ENCODE measurements around the gene ARX. TPM values are rescaled to one million over a fixed set of nuclear protein-coding genes. Genes with fewer than 3 reads are reported as not detected.

The ARX gene
- total RNA-seq, 2 donors from 2014 or later = 0.09 TPM; not detected in 1

- Mint-ChIP-seq H3K27ac (no peak overlapping the region), H3K27me3 (ENCODE audit: insufficient read depth) (peaks cover 5% of the 10 kb centered on the region), H3K4me3 (no peak overlapping the region), H3K9me3 (no peaks in the 10 kb centered on the region), H3K4me1 (peaks cover 12% of the 10 kb centered on the region), H3K36me3 (ENCODE audit: low read depth) (peaks cover 17% of the 10 kb centered on the region)
- no peak overlapping the region for H3K27ac ChIP-seq (ENCODE audit: low read depth, low read length)
- H3K36me3 ChIP-seq (ENCODE audit: control insufficient read depth, insufficient read depth, low read length) = no peaks in the 10 kb centered on the region
- H3K9ac ChIP-seq (ENCODE audit: extremely low read depth, low read length, poor library complexity, severe bottlenecking) = no peak overlapping the region
- H3K9me3 ChIP-seq (ENCODE audit: control insufficient read depth, low read length) = no peaks in the 10 kb centered on the region
- H3K4me1 ChIP-seq (ENCODE audit: control insufficient read depth, insufficient read depth, low read length) = no peaks in the 10 kb centered on the region
- no peaks in the 10 kb centered on the region for H3K27me3 ChIP-seq (ENCODE audit: control insufficient read depth, insufficient read depth, low read length, poor library complexity, severe bottlenecking)
- 91 to 100% methylated on average over 2 to 4 of the region's 4 CpGs for WGBS, 2 experiments (ENCODE audit: insufficient coverage in 1 of 2, insufficient read length in 1 of 2)
- no peak for TF ChIP-seq CTCF (conservative IDR thresholded peaks at IDR 0.05)
- DNase-seq = no peak
- H3K4me3 ChIP-seq (ENCODE audit: low read length) = no peak overlapping the region
Measured at GRCh38 chrX:24988314-24988713, 27.5 kb downstream of the ARX start.

GRCh38 chrX:24987731-24988130, 28.0 kb downstream of the ARX start:
- Mint-ChIP-seq H3K4me3 (no peak overlapping the region), H3K27me3 (ENCODE audit: insufficient read depth) (no peaks in the 10 kb centered on the region), H3K9me3 (no peaks in the 10 kb centered on the region), H3K27ac (no peak overlapping the region), H3K4me1 (peaks cover 8% of the 10 kb centered on the region), H3K36me3 (ENCODE audit: low read depth) (peaks cover 17% of the 10 kb centered on the region)
- WGBS, 2 experiments (ENCODE audit: insufficient coverage in 1 of 2, insufficient read length in 1 of 2) = 89 to 100% methylated on average over 1 to 2 of the region's 4 CpGs
- no peak overlapping the region for H3K9ac ChIP-seq (ENCODE audit: extremely low read depth, low read length, poor library complexity, severe bottlenecking)
- no peak for TF ChIP-seq CTCF (conservative IDR thresholded peaks at IDR 0.05)
- no peaks in the 10 kb centered on the region for H3K27me3 ChIP-seq (ENCODE audit: control insufficient read depth, insufficient read depth, low read length, poor library complexity, severe bottlenecking)
- no peak overlapping the region for H3K27ac ChIP-seq (ENCODE audit: low read depth, low read length)
- H3K9me3 ChIP-seq (ENCODE audit: control insufficient read depth, low read length) = no peaks in the 10 kb centered on the region
- no peaks in the 10 kb centered on the region for H3K4me1 ChIP-seq (ENCODE audit: control insufficient read depth, insufficient read depth, low read length)
- H3K36me3 ChIP-seq (ENCODE audit: control insufficient read depth, insufficient read depth, low read length) = no peaks in the 10 kb centered on the region
- DNase-seq = no peak
- no peak overlapping the region for H3K4me3 ChIP-seq (ENCODE audit: low read length)

GRCh38 chrX:24985120-24985519, 30.6 kb downstream of the ARX start:
- Histone ChIP-seq H3K4me1 (ENCODE audit: control insufficient read depth, insufficient read depth, low read length) (no peaks in the 10 kb centered on the region), H3K9me3 (ENCODE audit: control insufficient read depth, low read length) (no peaks in the 10 kb centered on the region), H3K9ac (ENCODE audit: extremely low read depth, low read length, poor library complexity, severe bottlenecking) (no peak overlapping the region), H3K27ac (ENCODE audit: low read depth, low read length) (no peak overlapping the region), H3K36me3 (ENCODE audit: control insufficient read depth, insufficient read depth, low read length) (no peaks in the 10 kb centered on the region), H3K4me3 (ENCODE audit: low read length) (no peak overlapping the region), H3K27me3 (ENCODE audit: control insufficient read depth, insufficient read depth, low read length, poor library complexity, severe bottlenecking) (no peaks in the 10 kb centered on the region)
- Mint-ChIP-seq H3K36me3 (ENCODE audit: low read depth) (peaks cover 17% of the 10 kb centered on the region), H3K27me3 (ENCODE audit: insufficient read depth) (no peaks in the 10 kb centered on the region), H3K4me3 (no peak overlapping the region), H3K4me1 (peaks cover 8% of the 10 kb centered on the region), H3K9me3 (no peaks in the 10 kb centered on the region), H3K27ac (no peak overlapping the region)
- 100% methylated on average over 1 of the region's 1 CpG; no CpG with 5 or more reads in 1 of the 2 experiments for WGBS, 2 experiments (ENCODE audit: insufficient coverage in 1 of 2, insufficient read length in 1 of 2)
- DNase-seq = no peak
- TF ChIP-seq CTCF (conservative IDR thresholded peaks at IDR 0.05) = no peak

Measured in endodermal cell (in vitro differentiated cells).